A549 (cell line): ENCODE data around the gene SSU72.

Source experiments
- EP300 ChIP-seq, 2 experiments: fragments of >200 bp; sonication (Bioruptor Twin); formaldehyde crosslinking; IDR thresholded peaks; 2 replicates in 1 of 2; 3 replicates in 1 of 2; pipeline ENCODE4 v1.6.1; 2016 to 2017
- ESRRA ChIP-seq: fragments of 150-350 bp; IDR thresholded peaks from 2 replicates; pipeline ENCODE4 v1.6.1; 2014; ENCODE audit warnings: mild to moderate bottlenecking, low read length, borderline replicate concordance
- HEYL ChIP-seq: fragments of 250-450 bp; sonication (Bioruptor Pico); IDR thresholded peaks from 2 replicates; pipeline ENCODE4 v1.8.0; 2021; ENCODE audit warnings: mild to moderate bottlenecking, moderate library complexity
- JUN ChIP-seq, 2 experiments: fragments of >200 bp; sonication (Bioruptor Twin); formaldehyde crosslinking; IDR thresholded peaks; 2 replicates in 1 of 2; 3 replicates in 1 of 2; pipeline ENCODE4 v1.6.1; 2016 to 2017
- RFX5 ChIP-seq: fragments of 450-650 bp; IDR thresholded peaks from 2 replicates; pipeline ENCODE4 v1.7.1; 2014; ENCODE audit warnings: antibody characterized with exemption, mild to moderate bottlenecking, moderate library complexity
- TF ChIP-seq, protein P1 (sequence below): fragments of >200 bp; sonication (Bioruptor Twin); formaldehyde crosslinking; IDR thresholded peaks from 3 replicates; pipeline ENCODE4 v1.5.1; 2016
- TF ChIP-seq, protein P2 (sequence below): fragments of 200-600 bp; sonication (generic); IDR thresholded peaks from 2 replicates; pipeline ENCODE4 v1.6.1; 2016; ENCODE audit warnings: antibody characterized with exemption, mild to moderate bottlenecking, moderate library complexity

DNA sequence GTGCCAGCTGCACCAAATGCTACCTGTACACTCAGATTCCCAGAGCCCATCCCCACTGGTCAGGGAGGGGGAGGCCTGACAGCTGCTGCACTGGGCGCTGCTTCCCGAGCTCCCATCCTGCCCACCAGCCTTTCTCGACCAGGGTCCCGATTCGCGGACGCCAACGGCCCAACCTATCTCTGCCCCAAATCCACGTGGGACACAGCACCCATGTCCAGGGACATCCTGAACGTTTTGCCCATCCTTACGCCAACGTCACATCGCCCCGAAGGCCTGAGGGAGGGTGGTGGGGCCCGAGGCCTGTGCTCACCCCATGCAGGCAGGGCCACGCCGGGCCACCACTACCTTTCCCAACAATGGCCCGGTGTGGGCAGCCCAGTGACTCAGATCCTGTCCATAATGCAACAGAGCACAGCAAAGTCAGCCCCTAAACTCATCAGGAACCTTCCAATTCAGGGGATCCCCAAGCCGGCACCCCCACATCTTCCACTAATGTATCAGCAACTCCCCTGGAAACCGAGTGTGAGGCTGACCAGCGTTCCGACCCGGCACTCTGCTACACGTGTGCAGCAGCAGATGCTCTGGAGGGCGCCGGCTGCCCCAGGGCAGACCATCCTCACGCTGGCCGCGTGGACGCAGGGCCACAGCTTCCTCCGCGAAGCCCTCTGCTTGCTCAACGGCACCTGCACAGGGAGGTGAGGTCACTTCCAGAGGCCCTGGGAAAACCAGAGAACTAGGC, 23.0 kb downstream of the SSU72 start:
- TF ChIP-seq, protein P1, sequence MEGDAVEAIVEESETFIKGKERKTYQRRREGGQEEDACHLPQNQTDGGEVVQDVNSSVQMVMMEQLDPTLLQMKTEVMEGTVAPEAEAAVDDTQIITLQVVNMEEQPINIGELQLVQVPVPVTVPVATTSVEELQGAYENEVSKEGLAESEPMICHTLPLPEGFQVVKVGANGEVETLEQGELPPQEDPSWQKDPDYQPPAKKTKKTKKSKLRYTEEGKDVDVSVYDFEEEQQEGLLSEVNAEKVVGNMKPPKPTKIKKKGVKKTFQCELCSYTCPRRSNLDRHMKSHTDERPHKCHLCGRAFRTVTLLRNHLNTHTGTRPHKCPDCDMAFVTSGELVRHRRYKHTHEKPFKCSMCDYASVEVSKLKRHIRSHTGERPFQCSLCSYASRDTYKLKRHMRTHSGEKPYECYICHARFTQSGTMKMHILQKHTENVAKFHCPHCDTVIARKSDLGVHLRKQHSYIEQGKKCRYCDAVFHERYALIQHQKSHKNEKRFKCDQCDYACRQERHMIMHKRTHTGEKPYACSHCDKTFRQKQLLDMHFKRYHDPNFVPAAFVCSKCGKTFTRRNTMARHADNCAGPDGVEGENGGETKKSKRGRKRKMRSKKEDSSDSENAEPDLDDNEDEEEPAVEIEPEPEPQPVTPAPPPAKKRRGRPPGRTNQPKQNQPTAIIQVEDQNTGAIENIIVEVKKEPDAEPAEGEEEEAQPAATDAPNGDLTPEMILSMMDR, result no peak
- TF ChIP-seq RFX5 (no peak), EP300 (IDR thresholded peaks at IDR 0.05) (no peak), JUN (IDR thresholded peaks at IDR 0.05) (no peak), HEYL (no peak), ESRRA (no peak)
- TF ChIP-seq, protein P2, sequence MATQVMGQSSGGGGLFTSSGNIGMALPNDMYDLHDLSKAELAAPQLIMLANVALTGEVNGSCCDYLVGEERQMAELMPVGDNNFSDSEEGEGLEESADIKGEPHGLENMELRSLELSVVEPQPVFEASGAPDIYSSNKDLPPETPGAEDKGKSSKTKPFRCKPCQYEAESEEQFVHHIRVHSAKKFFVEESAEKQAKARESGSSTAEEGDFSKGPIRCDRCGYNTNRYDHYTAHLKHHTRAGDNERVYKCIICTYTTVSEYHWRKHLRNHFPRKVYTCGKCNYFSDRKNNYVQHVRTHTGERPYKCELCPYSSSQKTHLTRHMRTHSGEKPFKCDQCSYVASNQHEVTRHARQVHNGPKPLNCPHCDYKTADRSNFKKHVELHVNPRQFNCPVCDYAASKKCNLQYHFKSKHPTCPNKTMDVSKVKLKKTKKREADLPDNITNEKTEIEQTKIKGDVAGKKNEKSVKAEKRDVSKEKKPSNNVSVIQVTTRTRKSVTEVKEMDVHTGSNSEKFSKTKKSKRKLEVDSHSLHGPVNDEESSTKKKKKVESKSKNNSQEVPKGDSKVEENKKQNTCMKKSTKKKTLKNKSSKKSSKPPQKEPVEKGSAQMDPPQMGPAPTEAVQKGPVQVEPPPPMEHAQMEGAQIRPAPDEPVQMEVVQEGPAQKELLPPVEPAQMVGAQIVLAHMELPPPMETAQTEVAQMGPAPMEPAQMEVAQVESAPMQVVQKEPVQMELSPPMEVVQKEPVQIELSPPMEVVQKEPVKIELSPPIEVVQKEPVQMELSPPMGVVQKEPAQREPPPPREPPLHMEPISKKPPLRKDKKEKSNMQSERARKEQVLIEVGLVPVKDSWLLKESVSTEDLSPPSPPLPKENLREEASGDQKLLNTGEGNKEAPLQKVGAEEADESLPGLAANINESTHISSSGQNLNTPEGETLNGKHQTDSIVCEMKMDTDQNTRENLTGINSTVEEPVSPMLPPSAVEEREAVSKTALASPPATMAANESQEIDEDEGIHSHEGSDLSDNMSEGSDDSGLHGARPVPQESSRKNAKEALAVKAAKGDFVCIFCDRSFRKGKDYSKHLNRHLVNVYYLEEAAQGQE, result no peak
